D721Med (cell line): ENCODE results near the gene PXDN.

Experiments
- DNase-seq: peaks from one replicate; pipeline ENCODE4 v3.0.0; 2011; ENCODE audit warnings: low spot score; ENCODE audit not compliant: insufficient read length
- FAIRE-seq: peaks from 2 replicates; lab custom pipeline; 2011; peaks lifted over from hg19 to GRCh38; lab: Jason Lieb, UNC
- CTCF ChIP-seq: IDR thresholded peaks from 2 replicates; pipeline ENCODE4 v1.5.1; 2012; ENCODE audit warnings: mild to moderate bottlenecking, control low read depth; ENCODE audit not compliant: insufficient read depth; ENCODE audit errors: missing control alignments

PXDN gene

GRCh38 chr2:1671916-1672315 is 72.4 kb downstream of the PXDN start:
- no peak for TF ChIP-seq CTCF

GRCh38 chr2:1670636-1671035 is 73.7 kb downstream of the PXDN start:
- no peak for FAIRE-seq

More at GRCh38 chr2:1671916-1672315, 72.4 kb downstream of the PXDN start:
- no peak for DNase-seq
- FAIRE-seq = no peak

GRCh38 chr2:1665761-1666505 is 78.4 kb downstream of the PXDN start:
- DNase-seq = no peak
- no peak for TF ChIP-seq CTCF
- FAIRE-seq = no peak

More at GRCh38 chr2:1670636-1671035, 73.7 kb downstream of the PXDN start:
- DNase-seq = no peak
- no peak for TF ChIP-seq CTCF

GRCh38 chr2:1664698-1665097 is 79.6 kb downstream of the PXDN start:
- FAIRE-seq = no peak
- no peak for DNase-seq
- TF ChIP-seq CTCF = no peak

- DNase-seq (no peak), FAIRE-seq (no peak)
- TF ChIP-seq CTCF = no peak
Observed at GRCh38 chr2:1664076-1664605, 80.2 kb downstream of the PXDN start.

- FAIRE-seq (no peak), DNase-seq (no peak)
- TF ChIP-seq CTCF = no peak
Observed at GRCh38 chr2:1663621-1664020, 80.7 kb downstream of the PXDN start.

- TF ChIP-seq CTCF = no peak
- no peak for DNase-seq
- FAIRE-seq = no peak
Observed at GRCh38 chr2:1662606-1663180, 81.6 kb downstream of the PXDN start.
